ENCODE results near the gene KCNMB2. TPM values are rescaled to one million over a fixed set of nuclear protein-coding genes. Genes with fewer than 3 reads are reported as not detected.

The KCNMB2 gene
- total RNA-seq, 1 donor, result 1.1 TPM

DNA sequence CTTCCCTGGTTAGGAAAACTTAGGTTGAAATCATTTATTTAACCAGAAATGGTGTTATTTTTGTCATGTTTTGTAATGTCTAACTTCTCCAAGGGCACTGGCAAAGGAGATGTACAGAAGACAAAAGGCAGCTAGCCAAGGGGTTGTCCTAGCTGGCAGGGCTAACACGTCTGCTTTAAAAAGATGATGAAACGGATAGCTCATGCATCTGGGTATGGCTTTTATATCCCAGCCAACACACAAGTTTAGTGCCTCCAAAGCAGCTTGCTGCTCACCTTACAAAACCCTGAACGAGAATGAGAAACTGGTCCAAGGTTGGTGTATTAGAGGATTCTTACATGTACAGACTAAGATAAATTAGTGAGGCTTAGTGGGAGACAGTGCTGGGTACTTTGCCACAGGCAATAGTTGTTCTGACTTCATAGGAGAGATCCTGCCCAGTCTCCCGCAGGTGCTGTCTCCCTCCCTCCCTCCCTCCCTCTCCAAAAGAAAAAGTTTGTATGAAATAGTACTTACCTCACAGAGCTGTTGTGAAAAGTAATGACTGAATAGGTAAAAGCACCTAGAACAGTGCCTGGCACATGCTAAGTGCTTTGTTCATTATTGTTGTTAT, 47.8 kb downstream of the KCNMB2 start:
- Histone ChIP-seq H3K9me3 (ENCODE audit: low read depth, low read length) (no peaks in the 10 kb centered on the region), H3K36me3 (ENCODE audit: insufficient read depth, low read length) (no peaks in the 10 kb centered on the region), H3K27me3 (ENCODE audit: insufficient read depth, low read length) (no peaks in the 10 kb centered on the region), H2AFZ (ENCODE audit: low read length) (no peak overlapping the region), H3K4me1 (ENCODE audit: insufficient read depth, low read length) (no peaks in the 10 kb centered on the region), H3K4me3 (ENCODE audit: insufficient read depth, low read length) (no peak overlapping the region), H3K4me2 (ENCODE audit: insufficient read depth, low read length) (no peak overlapping the region), H4K20me1 (ENCODE audit: insufficient read depth, low read length) (no peaks in the 10 kb centered on the region), H3K79me2 (ENCODE audit: insufficient read depth, low read length) (no peaks in the 10 kb centered on the region), H3K27ac (ENCODE audit: low read depth, low read length) (no peak overlapping the region)
- TF ChIP-seq, protein P1, sequence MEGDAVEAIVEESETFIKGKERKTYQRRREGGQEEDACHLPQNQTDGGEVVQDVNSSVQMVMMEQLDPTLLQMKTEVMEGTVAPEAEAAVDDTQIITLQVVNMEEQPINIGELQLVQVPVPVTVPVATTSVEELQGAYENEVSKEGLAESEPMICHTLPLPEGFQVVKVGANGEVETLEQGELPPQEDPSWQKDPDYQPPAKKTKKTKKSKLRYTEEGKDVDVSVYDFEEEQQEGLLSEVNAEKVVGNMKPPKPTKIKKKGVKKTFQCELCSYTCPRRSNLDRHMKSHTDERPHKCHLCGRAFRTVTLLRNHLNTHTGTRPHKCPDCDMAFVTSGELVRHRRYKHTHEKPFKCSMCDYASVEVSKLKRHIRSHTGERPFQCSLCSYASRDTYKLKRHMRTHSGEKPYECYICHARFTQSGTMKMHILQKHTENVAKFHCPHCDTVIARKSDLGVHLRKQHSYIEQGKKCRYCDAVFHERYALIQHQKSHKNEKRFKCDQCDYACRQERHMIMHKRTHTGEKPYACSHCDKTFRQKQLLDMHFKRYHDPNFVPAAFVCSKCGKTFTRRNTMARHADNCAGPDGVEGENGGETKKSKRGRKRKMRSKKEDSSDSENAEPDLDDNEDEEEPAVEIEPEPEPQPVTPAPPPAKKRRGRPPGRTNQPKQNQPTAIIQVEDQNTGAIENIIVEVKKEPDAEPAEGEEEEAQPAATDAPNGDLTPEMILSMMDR (IDR thresholded peaks at IDR 0.05; ENCODE audit: extremely low read depth, low read depth, low read length), result no peak
- no peak for DNase-seq (ENCODE audit: insufficient read length, low spot score, missing footprints)

DNA sequence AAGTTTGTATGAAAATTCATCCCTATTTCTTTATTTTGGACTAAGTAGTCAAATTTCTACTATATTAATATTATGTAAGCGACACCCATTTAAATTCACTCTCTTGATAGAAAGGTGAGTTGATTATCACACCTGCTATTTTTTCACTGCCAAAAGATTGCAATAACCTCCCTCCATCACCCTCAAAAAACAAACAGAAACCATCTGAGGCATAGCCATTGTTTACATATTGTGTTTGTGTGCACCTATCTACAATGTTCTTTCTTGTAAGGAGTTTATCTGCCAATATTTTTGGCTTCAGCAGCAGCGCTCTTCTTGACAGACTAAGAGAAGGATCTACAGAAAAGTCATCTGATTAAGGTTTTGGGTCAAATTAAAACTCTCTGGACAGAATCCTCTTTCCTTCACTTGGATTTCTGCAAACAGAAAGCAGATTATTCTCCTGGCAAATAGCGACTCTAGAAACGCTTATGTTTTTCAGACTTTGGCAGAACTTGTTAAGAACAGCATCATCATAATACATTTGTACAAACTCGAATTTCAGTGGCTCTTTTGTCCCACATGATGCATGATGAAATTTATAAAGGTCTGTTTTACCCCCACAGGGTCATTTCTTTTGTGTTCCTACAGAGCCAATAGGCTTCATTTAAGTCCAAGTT, 48.6 kb downstream of the KCNMB2 start:
- no peak for DNase-seq (ENCODE audit: insufficient read length, low spot score, missing footprints)
- Histone ChIP-seq H3K4me3 (ENCODE audit: insufficient read depth, low read length) (no peak overlapping the region), H3K27me3 (ENCODE audit: insufficient read depth, low read length) (no peaks in the 10 kb centered on the region), H3K79me2 (ENCODE audit: insufficient read depth, low read length) (no peaks in the 10 kb centered on the region), H3K36me3 (ENCODE audit: insufficient read depth, low read length) (no peaks in the 10 kb centered on the region), H3K9me3 (ENCODE audit: low read depth, low read length) (no peaks in the 10 kb centered on the region), H3K27ac (ENCODE audit: low read depth, low read length) (no peak overlapping the region), H4K20me1 (ENCODE audit: insufficient read depth, low read length) (no peaks in the 10 kb centered on the region), H2AFZ (ENCODE audit: low read length) (no peak overlapping the region), H3K4me1 (ENCODE audit: insufficient read depth, low read length) (no peaks in the 10 kb centered on the region), H3K4me2 (ENCODE audit: insufficient read depth, low read length) (no peak overlapping the region)
- TF ChIP-seq, protein P1 (IDR thresholded peaks at IDR 0.05; ENCODE audit: extremely low read depth, low read depth, low read length), result no peak

DNA sequence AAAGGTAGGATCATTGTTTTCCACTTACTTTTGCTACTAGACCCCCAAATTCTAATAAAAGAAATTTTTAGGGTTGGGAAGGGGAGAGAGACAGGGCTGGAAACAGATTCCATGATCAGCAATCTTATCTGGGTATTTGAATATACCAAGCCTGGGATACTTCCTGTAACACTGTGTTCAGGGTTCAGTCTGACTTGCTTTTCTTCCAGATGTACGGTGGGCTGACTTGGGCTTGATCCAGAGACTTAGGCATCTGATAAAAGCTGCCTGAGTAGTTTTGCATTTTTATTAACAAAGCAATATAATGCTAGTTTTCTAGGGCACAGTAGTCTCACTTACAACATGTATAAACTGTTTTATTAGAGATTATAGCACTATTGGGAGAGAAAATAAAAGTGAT, 49.2 kb downstream of the KCNMB2 start:
- H3K4me2 ChIP-seq (ENCODE audit: insufficient read depth, low read length), result no peak overlapping the region
- no peaks in the 10 kb centered on the region for H3K27me3 ChIP-seq (ENCODE audit: insufficient read depth, low read length)
- H3K4me3 ChIP-seq (ENCODE audit: insufficient read depth, low read length), result no peak overlapping the region
- no peaks in the 10 kb centered on the region for H3K9me3 ChIP-seq (ENCODE audit: low read depth, low read length)
- H2AFZ ChIP-seq (ENCODE audit: low read length), result no peak overlapping the region
- DNase-seq (ENCODE audit: insufficient read length, low spot score, missing footprints), result no peak
- H3K79me2 ChIP-seq (ENCODE audit: insufficient read depth, low read length), result no peaks in the 10 kb centered on the region
- no peaks in the 10 kb centered on the region for H3K4me1 ChIP-seq (ENCODE audit: insufficient read depth, low read length)
- no peaks in the 10 kb centered on the region for H4K20me1 ChIP-seq (ENCODE audit: insufficient read depth, low read length)
- H3K36me3 ChIP-seq (ENCODE audit: insufficient read depth, low read length), result no peaks in the 10 kb centered on the region
- no peak overlapping the region for H3K27ac ChIP-seq (ENCODE audit: low read depth, low read length)
- TF ChIP-seq, protein P1 (IDR thresholded peaks at IDR 0.05; ENCODE audit: extremely low read depth, low read depth, low read length), result no peak

DNA sequence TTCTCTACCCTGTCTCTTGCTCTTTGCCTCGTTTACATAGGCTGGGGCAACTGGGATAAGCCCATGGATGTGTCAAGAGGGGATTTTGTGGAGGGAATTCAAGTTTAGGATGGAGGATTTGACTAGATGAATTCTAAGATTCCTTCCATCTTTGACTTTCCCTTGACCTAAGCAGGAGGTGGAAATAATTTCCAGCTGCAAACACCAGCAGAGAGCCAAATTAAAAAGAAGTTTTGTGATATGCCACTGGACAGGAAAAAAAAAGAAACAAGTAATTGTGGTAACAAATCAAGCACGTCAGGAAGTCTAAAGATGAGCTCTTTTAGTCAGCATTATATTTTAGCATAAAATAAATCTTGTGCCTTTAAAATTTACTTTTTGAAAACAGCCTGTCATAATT, 49.8 kb downstream of the KCNMB2 start:
- Histone ChIP-seq H3K9me3 (ENCODE audit: low read depth, low read length) (no peaks in the 10 kb centered on the region), H3K4me3 (ENCODE audit: insufficient read depth, low read length) (no peak overlapping the region), H4K20me1 (ENCODE audit: insufficient read depth, low read length) (no peaks in the 10 kb centered on the region), H3K27me3 (ENCODE audit: insufficient read depth, low read length) (no peaks in the 10 kb centered on the region), H3K27ac (ENCODE audit: low read depth, low read length) (no peak overlapping the region), H3K36me3 (ENCODE audit: insufficient read depth, low read length) (no peaks in the 10 kb centered on the region), H2AFZ (ENCODE audit: low read length) (no peak overlapping the region), H3K4me1 (ENCODE audit: insufficient read depth, low read length) (no peaks in the 10 kb centered on the region), H3K79me2 (ENCODE audit: insufficient read depth, low read length) (no peaks in the 10 kb centered on the region), H3K4me2 (ENCODE audit: insufficient read depth, low read length) (no peak overlapping the region)
- no peak for DNase-seq (ENCODE audit: insufficient read length, low spot score, missing footprints)
- TF ChIP-seq, protein P1 (IDR thresholded peaks at IDR 0.05; ENCODE audit: extremely low read depth, low read depth, low read length), result no peak
